ENCODE results near the gene FAM171A2.
"Not testable (repeated sequence)": the region's sequence is repeated elsewhere in the genome, so short reads cannot be mapped to it uniquely, and the experiment has no call there.

The FAM171A2 gene

GRCh38 chr17:44363613-44364159 lies at the start of gene FAM171A2:
Gene FAM171A2, minus strand, starts transcription at chr17:44363853. Its CDS starts 139 bp downstream, at chr17:44363714.
- peak; percentile 53 for DNase-seq

DNA sequence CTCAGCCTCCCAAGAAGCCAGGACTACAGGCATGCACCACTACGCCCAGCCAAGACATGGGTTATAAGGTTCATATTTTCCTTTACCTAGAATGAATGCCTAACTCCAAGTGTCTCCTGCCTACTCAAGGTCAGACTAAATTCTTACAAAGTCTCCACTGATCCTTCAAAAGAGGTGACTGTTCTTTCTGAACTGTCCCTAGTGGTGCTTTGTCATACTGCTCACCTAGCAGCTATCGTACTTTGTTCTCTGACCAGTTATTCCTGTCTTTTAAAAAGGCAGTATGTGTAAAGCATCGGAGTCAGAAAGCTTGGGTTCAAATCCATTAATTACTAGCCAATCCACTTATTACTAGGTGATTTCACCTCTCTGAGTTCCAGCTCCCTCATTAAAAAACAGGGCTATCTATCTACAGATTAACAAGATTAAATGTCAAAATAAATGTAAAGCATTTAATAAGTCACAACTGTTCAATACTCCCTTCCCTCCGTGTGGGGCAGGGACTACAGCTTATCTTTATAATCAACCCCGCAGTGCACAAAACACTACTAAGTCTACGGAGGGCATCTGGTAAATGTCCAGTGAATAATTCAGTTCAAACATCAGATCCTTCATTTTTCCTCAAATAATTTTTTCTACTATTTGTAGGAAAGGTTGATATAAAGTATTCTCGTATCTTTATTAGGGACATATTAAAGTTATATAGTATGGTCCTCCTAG lies 45.8 kb upstream of the FAM171A2 start:
- DNase-seq, result no peak

DNA sequence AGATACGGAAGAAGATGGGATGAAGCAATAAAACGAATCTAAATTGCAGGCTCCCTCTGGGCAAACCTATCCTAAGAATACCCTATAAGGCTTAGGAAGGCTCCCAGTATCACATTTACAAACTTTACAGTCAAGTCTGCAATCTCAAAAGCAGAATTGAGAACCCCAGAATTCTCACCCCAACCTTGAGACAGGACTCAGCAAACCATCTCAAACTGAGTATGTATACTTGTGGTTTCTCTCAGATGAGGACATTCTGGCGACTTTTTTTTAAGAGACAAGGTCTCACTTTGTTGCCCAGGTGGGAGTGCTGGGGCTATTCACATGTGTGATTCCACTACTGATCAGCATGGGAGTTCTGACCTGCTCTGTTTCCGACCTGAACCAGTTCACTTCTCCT lies 45.1 kb upstream of the FAM171A2 start:
- no peak for DNase-seq

DNA sequence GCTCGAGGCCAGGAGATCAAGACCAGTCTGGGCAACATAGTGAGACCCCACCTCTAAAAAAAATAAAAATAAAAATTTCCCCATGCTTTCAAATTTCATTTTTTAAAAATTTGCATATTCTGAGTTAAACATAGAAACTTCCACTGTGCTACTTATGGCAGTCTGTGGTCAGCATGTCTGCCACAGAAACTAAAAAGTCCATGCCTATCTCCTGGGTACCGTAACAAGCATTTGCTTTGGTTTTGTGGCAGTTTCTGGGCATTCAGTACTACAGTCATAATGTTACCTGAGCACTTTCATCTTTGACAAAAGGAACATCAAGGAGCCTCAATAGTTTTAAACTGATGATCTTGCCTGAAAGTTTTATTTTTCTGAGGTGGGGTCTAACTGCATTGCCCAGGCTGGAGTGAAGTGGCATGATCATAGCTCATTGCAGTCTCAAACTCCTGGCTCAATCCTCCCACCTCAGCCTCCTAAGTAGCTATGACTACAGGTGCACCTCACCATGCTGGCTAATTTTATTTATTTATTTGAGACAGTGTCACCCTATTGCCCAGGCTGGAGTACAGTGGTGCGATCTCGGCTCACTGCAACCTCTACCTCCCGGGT lies 39.0 kb upstream of the FAM171A2 start:
- DNase-seq, result no peak

GRCh38 chr17:44400226-44400847 lies 36.7 kb upstream of the FAM171A2 start:
- DNase-seq, result no peak

DNA sequence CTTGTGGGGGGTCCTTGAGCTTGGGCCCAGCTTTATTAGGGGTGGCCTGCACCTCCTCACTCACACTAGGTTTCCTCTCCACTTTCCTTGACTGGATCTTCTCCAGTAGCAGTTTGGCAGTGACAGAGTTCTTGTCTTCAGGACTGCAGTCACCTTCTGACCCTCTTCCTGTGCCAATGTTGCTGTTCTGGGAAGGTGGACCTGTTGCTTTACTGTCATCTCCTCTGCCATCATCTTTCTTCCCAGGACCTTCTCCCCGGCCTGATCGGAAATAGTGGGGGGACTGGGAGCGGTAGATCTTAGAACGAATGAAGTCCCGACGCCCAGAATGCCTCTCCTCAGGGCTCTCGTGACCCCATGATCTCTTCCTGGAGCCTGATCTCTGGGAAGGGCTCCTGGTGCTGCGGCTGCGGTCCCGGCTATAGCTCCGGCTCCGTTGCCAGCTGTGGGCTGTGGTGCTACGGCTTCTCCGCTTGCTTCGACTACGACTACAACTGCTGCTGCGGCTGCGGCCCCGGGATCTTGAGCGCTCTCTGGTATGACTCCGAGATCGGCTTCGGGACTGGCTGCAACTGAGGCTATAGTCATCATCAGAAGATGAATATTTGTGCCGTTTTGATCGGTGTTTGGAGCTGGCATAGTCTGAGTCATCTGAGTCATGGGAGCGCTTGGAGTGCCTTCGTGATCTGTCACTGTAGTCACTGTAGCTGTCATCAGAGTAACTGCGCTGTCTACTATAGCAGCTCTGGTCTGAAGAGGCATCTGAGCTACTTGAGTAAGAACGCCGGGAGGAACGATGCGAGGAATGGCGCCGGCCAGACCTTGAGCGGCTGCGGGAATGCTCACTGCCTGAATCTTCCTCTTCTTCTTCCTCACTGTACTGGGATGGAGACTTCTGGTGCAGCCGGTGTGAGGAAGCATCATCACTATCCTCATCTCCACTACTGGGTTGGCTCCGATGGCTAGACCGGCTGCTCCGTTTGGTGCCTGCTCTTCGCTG lies 35.3 kb upstream of the FAM171A2 start:
- no peak for DNase-seq

DNA sequence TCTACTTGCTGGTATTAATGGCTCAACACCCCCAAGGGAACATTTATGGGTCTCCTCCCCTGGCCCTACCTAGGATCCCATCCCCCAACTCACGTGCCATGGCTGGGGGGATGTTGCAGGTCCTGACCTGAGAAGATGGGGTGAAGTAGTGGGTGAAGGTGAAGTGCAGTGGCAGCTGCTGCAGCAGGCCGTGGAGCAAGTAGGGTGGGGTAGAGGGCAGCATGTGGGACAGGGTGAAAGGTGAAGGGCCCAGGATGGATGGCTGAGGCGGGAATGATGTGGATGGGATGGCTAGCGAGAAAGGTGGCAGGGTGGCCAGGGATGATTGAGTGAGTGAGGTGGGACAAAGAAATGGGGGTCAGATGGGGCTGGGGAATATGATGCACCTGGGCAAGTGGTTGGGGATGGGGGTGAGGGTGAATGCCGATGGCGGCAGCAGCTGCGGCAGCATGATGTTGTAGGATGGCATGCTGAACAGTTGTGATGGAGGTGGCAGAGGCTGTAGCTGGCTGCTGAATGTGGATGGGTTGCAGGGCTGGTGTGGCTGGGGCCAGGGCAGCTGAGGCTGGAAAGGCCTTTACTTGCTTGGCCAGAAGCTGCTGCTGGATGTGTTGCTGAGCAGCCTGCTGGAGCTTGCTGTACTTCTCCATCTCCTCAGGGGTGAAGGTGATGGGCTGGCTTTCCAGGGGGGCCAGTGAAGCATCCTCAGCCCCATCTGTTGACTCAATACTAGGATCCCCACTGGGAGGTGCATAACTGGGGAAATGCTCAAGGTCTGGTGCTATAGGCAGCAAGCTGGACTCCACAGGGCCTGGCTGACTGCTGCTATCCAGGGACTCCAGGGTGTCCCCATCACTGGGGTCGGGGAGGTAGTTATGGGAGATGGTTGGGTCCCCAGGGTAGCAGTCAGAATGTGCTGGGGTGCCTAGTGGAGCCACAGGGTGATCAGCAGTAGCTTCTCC lies 34.1 kb upstream of the FAM171A2 start:
- no peak for DNase-seq

- DNase-seq, result no peak
Observed at GRCh38 chr17:44396946-44397345, 33.3 kb upstream of the FAM171A2 start.

DNA sequence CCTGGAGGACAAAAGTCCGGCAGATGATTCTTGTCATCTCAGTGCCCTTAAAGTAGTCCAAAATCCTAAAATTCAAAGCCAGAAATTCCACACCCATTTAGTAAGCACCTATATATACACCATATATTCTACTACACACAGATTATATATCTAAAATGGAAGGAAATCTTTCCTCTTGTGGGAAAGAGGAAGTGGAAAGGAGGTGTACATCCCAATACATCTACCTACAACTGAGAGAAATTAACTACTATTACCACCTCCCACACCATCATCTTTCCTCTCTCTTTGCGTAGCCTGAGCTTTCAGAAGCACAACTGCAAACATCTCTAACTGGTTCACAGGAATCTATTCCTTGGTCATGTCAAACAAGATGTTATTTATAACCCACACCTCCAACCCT lies 31.2 kb upstream of the FAM171A2 start:
- DNase-seq, result no peak

- not testable (repeated sequence) for DNase-seq
Observed at GRCh38 chr17:44394112-44394511, 30.5 kb upstream of the FAM171A2 start.

GRCh38 chr17:44390250-44390870 lies 26.7 kb upstream of the FAM171A2 start:
- DNase-seq, result no peak

GRCh38 chr17:44389723-44390202 lies 26.1 kb upstream of the FAM171A2 start:
- no peak for DNase-seq

- no peak for DNase-seq
Observed at GRCh38 chr17:44389281-44389680, 25.6 kb upstream of the FAM171A2 start, which contains the start of gene ITGA2B. Gene ITGA2B, minus strand, starts transcription at chr17:44389649. Its CDS starts 176 bp downstream, at chr17:44389473.

DNA sequence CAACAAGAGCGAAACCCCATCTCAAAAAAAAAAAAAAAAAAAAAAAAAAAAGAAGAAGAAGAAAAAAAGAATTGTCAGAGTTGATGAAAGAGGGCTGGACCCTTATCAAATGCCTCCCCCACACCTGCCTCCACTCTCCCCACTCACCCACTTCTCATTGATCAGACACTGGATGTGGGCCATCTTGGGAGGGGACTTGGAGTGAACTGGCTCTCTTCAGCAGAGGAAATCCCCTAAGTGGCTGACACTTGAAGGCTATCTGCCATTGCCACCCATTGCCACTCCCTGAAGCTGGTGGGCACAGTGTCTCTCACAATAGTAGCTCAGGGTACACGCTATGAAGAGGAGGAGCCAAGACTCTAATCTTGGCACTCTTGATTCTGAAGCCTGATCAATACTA lies 24.2 kb upstream of the FAM171A2 start:
- no peak for DNase-seq

DNA sequence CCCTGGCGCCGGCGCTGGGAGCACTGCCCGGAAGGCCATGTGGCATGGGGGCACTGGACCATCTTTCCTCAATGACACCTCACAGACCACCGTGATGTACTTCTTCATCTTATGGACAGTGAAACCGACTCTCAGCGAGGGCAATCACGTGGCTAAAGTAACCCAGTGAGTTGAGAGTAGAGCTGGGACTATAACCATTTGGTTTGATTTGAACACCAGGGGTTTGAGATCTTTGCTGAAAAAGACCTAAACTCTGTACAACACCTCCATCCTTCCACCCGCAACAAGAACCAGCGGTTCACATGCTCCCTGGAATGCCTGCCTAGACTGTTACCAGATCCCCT lies 22.5 kb upstream of the FAM171A2 start:
- no peak for DNase-seq

DNA sequence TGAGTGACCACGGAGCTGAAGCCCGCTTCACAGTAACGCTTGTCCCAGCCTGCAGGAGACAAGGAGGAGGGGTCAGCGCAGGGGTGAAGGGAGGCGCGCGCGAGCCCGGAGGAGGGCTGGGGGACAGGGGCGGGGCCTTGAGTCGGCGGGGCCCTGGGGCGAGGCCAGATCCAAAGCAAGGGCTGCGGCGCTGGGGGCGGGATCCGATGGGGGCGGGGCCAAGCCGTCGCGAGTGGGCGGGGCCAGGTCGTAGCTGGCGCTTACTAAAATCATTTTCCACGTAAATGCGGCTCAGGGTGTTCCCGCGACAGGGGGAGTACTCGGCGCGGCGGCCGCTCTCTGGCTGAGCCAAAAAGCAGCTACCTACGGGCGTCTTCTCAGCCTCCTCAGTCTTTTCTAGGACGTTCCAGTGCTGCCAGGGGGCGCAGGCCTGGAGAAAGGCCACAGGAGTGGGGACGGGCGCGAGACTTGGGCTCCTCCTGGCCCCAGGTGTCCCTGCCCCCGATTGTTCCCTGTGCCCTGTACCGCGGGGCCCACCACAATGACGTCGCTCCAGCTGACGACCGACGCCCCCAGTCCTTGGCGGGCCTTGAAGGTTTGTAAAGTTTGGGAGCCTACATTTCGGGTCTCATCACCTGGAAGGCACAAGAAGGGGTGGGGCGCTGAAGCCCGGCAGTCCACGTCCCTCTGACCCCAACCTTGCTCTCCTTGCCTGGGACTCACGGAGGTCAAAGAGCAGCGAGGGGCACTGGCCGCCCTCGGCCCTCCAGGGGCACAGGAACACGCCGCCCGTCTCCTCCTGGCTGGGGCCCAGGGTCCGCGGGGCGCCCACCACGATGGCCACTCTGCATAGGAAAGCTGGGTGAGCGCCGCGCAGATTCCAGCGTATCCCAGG lies 21.9 kb upstream of the FAM171A2 start:
- DNase-seq, result peak; percentile 63

GRCh38 chr17:44384823-44385286 lies 21.2 kb upstream of the FAM171A2 start:
- no peak for DNase-seq

DNA sequence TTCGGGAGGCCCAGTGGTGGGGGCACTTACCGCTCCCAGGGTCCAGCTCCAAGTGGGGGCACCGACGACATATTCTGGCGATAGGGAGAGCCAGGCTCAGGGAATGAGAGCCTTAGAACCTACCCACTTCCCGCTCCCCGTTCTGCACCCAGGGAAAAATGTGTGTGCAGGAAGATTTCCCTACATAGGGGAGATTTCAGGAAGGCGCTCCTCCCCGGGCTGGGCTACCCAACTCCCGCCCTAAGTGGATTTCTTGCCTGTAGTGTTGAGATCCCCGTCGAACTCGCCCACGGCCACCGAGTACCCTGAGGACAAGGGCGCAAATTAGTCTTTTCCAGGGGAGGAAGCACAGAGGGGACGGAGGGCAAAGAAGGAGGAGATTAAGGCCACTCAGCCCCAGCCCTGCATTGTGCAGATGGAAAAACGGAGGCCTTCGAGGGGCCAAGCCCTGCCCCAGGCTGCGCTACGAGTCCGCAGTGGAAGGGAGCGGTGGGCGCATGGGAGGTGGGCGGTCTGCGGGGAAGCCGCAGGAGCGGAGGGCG lies 20.7 kb upstream of the FAM171A2 start:
- DNase-seq, result no peak

GRCh38 chr17:44383861-44384260 lies 20.2 kb upstream of the FAM171A2 start:
- no peak for DNase-seq
